ENCODE data around the gene CLK4.

CLK4 gene

GRCh38 chr5:178650214-178650613 is 23.4 kb upstream of the CLK4 start:
- TF ChIP-seq SUZ12 (IDR thresholded peaks at IDR 0.05; ENCODE audit: extremely low read depth, insufficient read depth, insufficient read length) (no peak), ZNF274 (IDR thresholded peaks at IDR 0.05; ENCODE audit: low read depth, low read length) (no peak), YY1 (IDR thresholded peaks at IDR 0.05; ENCODE audit: insufficient read depth, insufficient read length) (no peak)
- H3K9ac ChIP-seq (ENCODE audit: insufficient read length, low read depth) = no peak overlapping the region

GRCh38 chr5:178649580-178649979 is 22.7 kb upstream of the CLK4 start:
- Histone ChIP-seq H3K27me3 (ENCODE audit: insufficient read depth, insufficient read length) (no peaks in the 10 kb centered on the region), H3K4me3 (ENCODE audit: insufficient read length, low read depth) (no peak overlapping the region), H3K4me1 (ENCODE audit: insufficient read depth, insufficient read length) (no peaks in the 10 kb centered on the region), H3K36me3 (ENCODE audit: insufficient read depth, insufficient read length, low read length) (no peaks in the 10 kb centered on the region), H3K9ac (ENCODE audit: insufficient read length, low read depth) (no peak overlapping the region), H3K9me3 (ENCODE audit: insufficient read depth, low read length) (no peaks in the 10 kb centered on the region)
- no peak for DNase-seq (ENCODE audit: low read depth, low spot score)
- TF ChIP-seq SUZ12 (IDR thresholded peaks at IDR 0.05; ENCODE audit: extremely low read depth, insufficient read depth, insufficient read length) = no peak

More at GRCh38 chr5:178650214-178650613, 23.4 kb upstream of the CLK4 start:
- Histone ChIP-seq H3K4me1 (ENCODE audit: insufficient read depth, insufficient read length) (no peaks in the 10 kb centered on the region), H3K4me3 (ENCODE audit: insufficient read length, low read depth) (no peak overlapping the region), H3K9me3 (ENCODE audit: insufficient read depth, low read length) (no peaks in the 10 kb centered on the region), H3K27me3 (ENCODE audit: insufficient read depth, insufficient read length) (no peaks in the 10 kb centered on the region), H3K36me3 (ENCODE audit: insufficient read depth, insufficient read length, low read length) (no peaks in the 10 kb centered on the region)
- DNase-seq (ENCODE audit: low read depth, low spot score) = no peak

GRCh38 chr5:178644826-178645545 is 18.1 kb upstream of the CLK4 start:
- H3K9me3 ChIP-seq (ENCODE audit: insufficient read depth, low read length) = peaks cover 24% of the 10 kb centered on the region
- TF ChIP-seq YY1 (IDR thresholded peaks at IDR 0.05; ENCODE audit: insufficient read depth, insufficient read length) (no peak), ZNF274 (IDR thresholded peaks at IDR 0.05; ENCODE audit: low read depth, low read length) (no peak), SUZ12 (IDR thresholded peaks at IDR 0.05; ENCODE audit: extremely low read depth, insufficient read depth, insufficient read length) (no peak)
- H3K4me1 ChIP-seq (ENCODE audit: insufficient read depth, insufficient read length) = peaks cover 3% of the 10 kb centered on the region
- H3K27me3 ChIP-seq (ENCODE audit: insufficient read depth, insufficient read length) = no peaks in the 10 kb centered on the region
- DNase-seq (ENCODE audit: low read depth, low spot score) = no peak
- H3K36me3 ChIP-seq (ENCODE audit: insufficient read depth, insufficient read length, low read length) = no peaks in the 10 kb centered on the region
- H3K9ac ChIP-seq (ENCODE audit: insufficient read length, low read depth) = no peak overlapping the region
- H3K4me3 ChIP-seq (ENCODE audit: insufficient read length, low read depth) = no peak overlapping the region

- H3K9ac ChIP-seq (ENCODE audit: insufficient read length, low read depth) = no peak overlapping the region
- H3K27me3 ChIP-seq (ENCODE audit: insufficient read depth, insufficient read length) = no peaks in the 10 kb centered on the region
- no peak for TF ChIP-seq YY1 (IDR thresholded peaks at IDR 0.05; ENCODE audit: insufficient read depth, insufficient read length)
- no peak for TF ChIP-seq SUZ12 (IDR thresholded peaks at IDR 0.05; ENCODE audit: extremely low read depth, insufficient read depth, insufficient read length)
- no peak for TF ChIP-seq ZNF274 (IDR thresholded peaks at IDR 0.05; ENCODE audit: low read depth, low read length)
- peaks cover 24% of the 10 kb centered on the region for H3K9me3 ChIP-seq (ENCODE audit: insufficient read depth, low read length)
- no peaks in the 10 kb centered on the region for H3K36me3 ChIP-seq (ENCODE audit: insufficient read depth, insufficient read length, low read length)
- DNase-seq (ENCODE audit: low read depth, low spot score) = no peak
- H3K4me3 ChIP-seq (ENCODE audit: insufficient read length, low read depth) = no peak overlapping the region
- H3K4me1 ChIP-seq (ENCODE audit: insufficient read depth, insufficient read length) = peaks cover 3% of the 10 kb centered on the region
These were observed 15.6 kb upstream of the CLK4 start for GRCh38 chr5:178642351-178642909.

- Histone ChIP-seq H3K27me3 (ENCODE audit: insufficient read depth, insufficient read length) (no peaks in the 10 kb centered on the region), H3K9ac (ENCODE audit: insufficient read length, low read depth) (no peak overlapping the region), H3K36me3 (ENCODE audit: insufficient read depth, insufficient read length, low read length) (no peaks in the 10 kb centered on the region), H3K9me3 (ENCODE audit: insufficient read depth, low read length) (peaks cover 24% of the 10 kb centered on the region), H3K4me3 (ENCODE audit: insufficient read length, low read depth) (no peak overlapping the region), H3K4me1 (ENCODE audit: insufficient read depth, insufficient read length) (peaks cover 3% of the 10 kb centered on the region)
- DNase-seq (ENCODE audit: low read depth, low spot score) = no peak
- TF ChIP-seq YY1 (IDR thresholded peaks at IDR 0.05; ENCODE audit: insufficient read depth, insufficient read length) (no peak), ZNF274 (IDR thresholded peaks at IDR 0.05; ENCODE audit: low read depth, low read length) (no peak), SUZ12 (IDR thresholded peaks at IDR 0.05; ENCODE audit: extremely low read depth, insufficient read depth, insufficient read length) (no peak)
These were observed 14.9 kb upstream of the CLK4 start for GRCh38 chr5:178641711-178642110.

- Histone ChIP-seq H3K27me3 (ENCODE audit: insufficient read depth, insufficient read length) (no peaks in the 10 kb centered on the region), H3K9ac (ENCODE audit: insufficient read length, low read depth) (no peak overlapping the region), H3K9me3 (ENCODE audit: insufficient read depth, low read length) (peaks cover 24% of the 10 kb centered on the region), H3K4me3 (ENCODE audit: insufficient read length, low read depth) (no peak overlapping the region), H3K36me3 (ENCODE audit: insufficient read depth, insufficient read length, low read length) (no peaks in the 10 kb centered on the region), H3K4me1 (ENCODE audit: insufficient read depth, insufficient read length) (peaks cover 3% of the 10 kb centered on the region)
- DNase-seq (ENCODE audit: low read depth, low spot score) = no peak
- TF ChIP-seq YY1 (IDR thresholded peaks at IDR 0.05; ENCODE audit: insufficient read depth, insufficient read length) (no peak), ZNF274 (IDR thresholded peaks at IDR 0.05; ENCODE audit: low read depth, low read length) (no peak), SUZ12 (IDR thresholded peaks at IDR 0.05; ENCODE audit: extremely low read depth, insufficient read depth, insufficient read length) (no peak)
These were observed 13.6 kb upstream of the CLK4 start for GRCh38 chr5:178640331-178641045.
